Measurements from ENCODE around the gene SUV39H1.
"Not testable (repeated sequence)": the region's sequence is repeated elsewhere in the genome, so short reads cannot be mapped to it uniquely, and the experiment has no call there.

SUV39H1 gene

DNA sequence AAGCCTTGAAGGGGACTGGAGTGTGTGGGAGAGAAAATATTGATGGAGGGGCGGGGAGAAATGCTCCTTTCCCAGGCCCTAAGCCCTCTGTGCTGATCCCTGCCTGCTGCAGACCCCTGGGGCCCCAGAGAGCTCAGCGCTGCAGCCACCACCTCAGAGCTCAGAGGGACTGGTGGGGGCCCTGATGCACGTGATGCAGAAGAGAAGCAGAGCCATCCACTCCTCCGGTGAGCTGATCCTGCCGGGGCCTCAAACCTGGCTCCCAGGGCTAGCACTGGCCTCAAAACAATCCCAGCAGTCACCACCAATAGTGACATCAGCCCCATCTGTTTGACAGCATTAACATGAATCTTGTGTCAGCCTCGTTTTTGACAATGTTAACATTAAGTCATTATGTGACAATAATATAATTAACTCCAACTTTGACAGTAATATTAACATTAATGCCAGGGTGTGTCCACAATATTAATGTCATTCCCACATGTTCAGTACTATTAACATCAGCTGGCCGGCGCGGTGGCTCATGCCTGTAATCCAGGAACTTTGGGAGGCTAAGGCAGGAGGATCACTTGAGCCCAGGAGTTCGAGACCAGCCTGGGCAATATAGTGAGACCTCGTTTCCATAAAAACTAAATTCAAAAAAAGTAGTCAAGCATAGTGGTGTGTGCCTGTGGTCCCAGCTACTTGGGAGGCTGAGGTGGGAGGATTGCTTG is 7.2 kb upstream of the SUV39H1 start:
- no peak for DNase-seq

DNA sequence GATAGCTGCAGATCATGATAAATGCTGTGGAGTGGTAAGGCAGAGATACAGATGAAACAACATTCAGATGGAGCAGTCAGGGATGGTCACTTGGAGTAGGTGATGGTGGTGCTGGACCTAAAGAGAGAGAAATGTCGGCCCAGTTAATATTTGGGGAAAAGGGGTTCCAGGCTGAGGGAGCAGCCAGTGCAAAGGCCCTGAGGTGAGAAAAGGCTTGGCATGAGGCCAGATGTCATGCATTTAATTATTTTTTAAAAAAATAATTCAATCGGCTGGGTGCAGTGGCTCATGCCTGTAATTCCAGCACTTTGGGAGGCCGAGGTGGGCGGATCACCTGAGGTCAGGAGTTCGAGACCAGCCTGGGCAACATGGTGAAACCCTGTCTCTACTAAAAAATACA is 4.8 kb upstream of the SUV39H1 start:
- DNase-seq, result not testable (repeated sequence)

GRCh38 chrX:48694776-48695533 is 1.6 kb upstream of the SUV39H1 start:
- DNase-seq, result no peak

DNA sequence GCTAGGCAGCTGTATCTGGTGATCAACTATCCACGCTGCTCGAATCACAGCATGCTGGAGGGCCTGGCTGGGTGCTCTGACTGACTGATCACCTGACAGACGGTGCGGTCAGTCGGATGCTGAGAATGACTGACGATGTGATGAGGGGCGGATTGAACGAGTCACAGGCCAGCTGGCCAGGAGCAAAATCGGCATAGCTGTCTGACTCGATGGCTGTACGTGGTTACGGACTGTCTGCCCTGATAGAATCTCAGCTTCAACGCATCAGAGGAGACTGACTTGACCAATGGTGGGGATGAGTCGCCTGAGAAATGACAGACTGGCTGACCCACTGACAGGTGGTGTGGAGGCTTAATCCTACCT is 1.0 kb upstream of the SUV39H1 start:
- no peak for DNase-seq

- peak; percentile 3 for DNase-seq
Measured at GRCh38 chrX:48695925-48696300, 621 bp upstream of the SUV39H1 start.

- peak; percentile 46 for DNase-seq
Measured at GRCh38 chrX:48696909-48697727, 584 bp downstream of the SUV39H1 start.

GRCh38 chrX:48698306-48698705 is 1.8 kb downstream of the SUV39H1 start:
- no peak for DNase-seq

DNA sequence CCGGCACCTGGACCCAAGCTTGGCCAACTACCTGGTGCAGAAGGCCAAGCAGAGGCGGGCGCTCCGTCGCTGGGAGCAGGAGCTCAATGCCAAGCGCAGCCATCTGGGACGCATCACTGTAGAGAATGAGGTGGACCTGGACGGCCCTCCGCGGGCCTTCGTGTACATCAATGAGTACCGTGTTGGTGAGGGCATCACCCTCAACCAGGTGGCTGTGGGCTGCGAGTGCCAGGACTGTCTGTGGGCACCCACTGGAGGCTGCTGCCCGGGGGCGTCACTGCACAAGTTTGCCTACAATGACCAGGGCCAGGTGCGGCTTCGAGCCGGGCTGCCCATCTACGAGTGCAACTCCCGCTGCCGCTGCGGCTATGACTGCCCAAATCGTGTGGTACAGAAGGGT is 3.7 kb downstream of the SUV39H1 start:
- DNase-seq, result no peak

DNA sequence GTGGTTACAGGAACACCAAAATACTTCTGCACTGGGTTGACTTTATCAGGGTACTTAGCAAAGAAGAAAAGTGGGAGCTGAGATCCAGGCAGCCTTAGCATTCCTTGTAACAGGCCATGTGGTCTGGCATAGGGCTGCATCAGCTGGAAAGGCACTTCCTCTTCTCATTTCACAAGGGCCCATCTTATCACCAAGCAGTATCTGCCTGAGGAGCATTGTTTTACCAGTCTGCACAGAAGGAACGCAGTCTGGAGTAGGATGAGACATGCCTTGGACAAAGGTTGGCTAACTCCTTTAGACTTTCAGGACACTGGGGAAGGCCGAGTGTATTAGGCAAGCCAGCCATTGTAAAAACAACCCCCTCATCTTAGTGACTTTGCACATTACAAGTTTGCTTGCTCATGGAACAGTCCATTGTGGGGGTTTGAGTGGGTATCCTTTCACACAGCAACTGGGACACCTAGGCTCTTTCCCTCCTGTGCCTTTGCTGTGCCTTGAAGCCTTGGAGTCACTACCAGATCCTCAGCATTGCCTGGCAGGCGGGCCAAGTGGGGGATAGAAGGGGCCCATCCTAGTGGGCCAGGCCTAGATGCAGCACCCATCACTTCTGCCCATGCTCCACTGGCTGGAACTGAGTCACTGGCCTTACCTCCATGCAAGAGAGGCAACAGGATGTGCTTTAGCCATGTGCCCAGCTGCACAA is 4.6 kb downstream of the SUV39H1 start:
- no peak for DNase-seq

DNA sequence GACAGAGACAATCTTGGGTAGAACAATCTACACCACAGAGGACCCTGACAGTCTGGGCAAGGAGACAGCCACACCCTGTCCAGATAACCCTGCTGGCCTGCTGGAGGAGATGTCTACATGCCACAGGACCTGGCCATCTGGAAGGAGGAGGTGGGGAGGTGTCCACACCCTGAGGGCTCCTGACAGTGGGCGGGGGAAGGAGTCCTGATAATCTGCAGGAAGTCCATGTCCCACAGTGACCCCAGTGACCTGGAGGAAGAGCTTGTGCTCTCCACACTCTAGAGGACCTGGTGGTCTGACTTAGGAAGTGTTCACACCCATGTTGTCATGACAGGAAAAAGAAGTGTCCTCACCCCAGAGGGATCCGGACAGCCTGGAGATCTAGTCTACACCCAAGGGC is 5.5 kb downstream of the SUV39H1 start:
- no peak for DNase-seq

DNA sequence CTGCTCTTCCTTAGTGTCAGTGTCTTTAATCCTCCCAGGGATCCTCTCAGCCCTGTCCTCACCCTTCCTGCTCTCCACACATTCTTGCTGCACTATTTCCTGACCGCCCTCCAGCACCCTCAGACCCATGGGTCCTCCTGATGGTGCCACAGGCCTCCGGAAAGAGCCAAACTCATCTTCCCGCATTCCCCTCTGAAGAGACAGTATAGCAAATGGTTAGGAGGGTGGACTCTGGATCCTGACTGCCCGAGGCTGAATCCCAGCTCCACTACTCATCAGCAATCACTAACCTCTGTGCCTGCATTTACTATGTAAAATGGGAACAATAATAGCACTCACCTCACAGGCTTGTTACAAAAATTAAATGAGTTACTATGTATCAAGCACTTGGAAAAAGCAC is 6.2 kb downstream of the SUV39H1 start:
- no peak for DNase-seq

GRCh38 chrX:48703228-48703627 is 6.7 kb downstream of the SUV39H1 start:
- no peak for DNase-seq

DNA sequence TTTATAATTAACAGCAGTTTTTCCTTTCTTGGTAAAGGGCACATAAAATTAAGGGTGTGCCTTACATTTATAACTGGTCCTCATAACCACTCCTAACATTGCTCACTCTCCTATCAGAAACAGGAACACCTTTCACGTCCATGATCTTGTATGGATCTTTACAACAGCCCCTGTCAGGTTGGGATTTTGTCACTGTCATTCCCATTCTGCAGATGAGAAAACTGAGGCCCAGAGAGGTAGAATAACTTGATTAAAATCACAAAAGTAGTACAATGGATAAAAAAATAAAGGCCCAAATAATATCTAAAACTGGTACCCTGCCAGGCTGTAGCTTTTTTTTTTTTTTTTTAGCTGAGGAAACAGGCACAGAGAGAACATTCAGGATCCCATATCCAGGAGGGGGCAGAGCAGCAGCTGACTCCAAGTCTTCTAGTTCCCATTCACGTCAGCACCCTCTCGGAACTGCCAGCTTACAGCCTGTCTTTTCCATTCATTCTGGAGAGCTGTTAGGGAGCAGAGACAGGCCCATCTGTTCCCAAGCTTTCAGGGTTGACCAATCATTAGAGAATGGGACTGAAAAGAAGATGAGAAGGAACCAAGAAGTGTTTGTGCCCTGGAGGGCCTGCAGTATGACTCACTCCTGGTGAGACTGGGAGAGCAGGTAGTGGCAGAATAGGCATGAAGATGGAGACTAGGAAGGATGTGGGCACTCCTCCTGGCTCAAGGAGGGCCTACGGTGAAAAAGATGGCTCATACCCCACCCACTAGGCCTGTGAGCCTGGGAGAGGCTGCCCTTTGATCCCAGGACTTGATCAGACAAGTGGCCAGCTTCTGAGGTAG is 7.3 kb downstream of the SUV39H1 start:
- DNase-seq, result no peak

- DNase-seq, result no peak
Measured at GRCh38 chrX:48705871-48706270, 9.3 kb downstream of the SUV39H1 start.

GRCh38 chrX:48709522-48710112 is 13.1 kb downstream of the SUV39H1 start:
- DNase-seq, result no peak

DNA sequence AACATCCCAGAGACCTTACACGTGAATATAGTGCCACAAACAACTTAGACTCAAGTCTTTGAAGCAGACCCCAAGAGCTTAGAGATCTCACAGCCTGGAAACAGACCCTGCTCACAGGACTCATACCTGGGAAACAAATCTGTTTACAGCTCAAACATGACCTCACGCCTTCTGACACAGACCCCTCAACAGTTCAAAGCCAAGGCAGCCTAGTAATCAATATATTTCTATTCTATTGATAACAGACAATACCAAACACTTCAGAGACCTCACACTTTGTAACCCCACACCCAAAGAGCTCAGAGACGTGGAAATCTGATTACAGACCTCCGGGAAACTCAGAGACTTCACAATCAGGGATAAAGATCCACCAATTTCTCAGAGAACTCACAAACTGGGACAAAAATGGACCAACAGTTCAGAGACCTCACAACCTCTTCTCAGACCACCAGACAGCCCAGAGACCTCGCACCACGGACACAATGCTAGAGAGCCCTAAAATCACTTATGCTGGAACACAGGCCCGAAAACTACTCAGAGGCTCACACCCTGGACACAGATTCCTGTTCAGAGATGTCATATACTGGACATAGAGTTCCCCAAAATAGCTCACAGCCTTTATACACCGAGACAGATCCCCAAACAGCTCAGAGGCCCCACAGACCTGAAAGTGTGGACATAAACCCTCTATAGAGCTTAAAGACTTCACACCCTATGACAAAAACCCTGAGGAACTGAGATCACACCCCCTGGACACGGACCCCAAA is 14.8 kb downstream of the SUV39H1 start:
- DNase-seq, result no peak

GRCh38 chrX:48711929-48712505 is 15.5 kb downstream of the SUV39H1 start:
- no peak for DNase-seq

DNA sequence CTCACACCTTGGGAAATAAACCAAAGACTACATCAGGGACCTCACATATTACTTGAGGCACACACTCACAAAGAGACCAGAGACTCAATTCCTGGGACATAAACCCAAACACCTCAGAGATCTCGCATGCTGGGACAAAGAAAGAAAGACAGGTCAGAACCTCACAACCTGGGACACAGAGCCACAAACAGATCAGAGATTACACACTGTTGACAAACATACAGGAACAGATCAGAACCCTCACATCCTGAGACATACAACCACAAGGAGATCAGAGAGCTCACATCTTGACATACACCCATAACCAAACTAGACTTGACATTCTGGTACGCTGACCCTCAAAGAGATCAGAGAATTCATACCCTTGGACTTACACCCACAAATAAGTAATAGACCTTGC is 17.3 kb downstream of the SUV39H1 start:
- no peak for DNase-seq

GRCh38 chrX:48714573-48714972 is 18.0 kb downstream of the SUV39H1 start:
- DNase-seq, result no peak

DNA sequence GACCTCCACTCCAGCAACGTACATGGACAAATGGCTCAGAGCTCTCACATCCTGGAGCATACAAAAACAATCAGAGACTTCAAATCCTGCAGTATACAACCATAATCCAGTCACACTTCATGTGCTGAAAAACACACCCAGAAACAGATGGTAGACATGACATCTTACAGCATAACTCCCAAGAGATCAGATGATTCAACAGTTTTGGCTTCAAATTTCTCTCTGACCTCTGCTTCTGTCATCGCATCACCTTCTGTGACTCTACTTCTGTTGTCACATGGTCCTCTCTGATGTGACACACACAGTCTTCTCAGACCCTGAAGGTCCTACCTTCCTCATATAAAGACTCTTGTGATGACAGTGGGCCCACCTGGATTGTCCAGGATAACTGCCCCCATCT is 18.5 kb downstream of the SUV39H1 start:
- DNase-seq, result peak; percentile 52
